Panc1 (cell line): ENCODE measurements around the gene TSTD2.

Source experiments
- POLR2AphosphoS5 ChIP-seq: IDR thresholded peaks from 2 replicates; pipeline ENCODE4 v1.6.1; 2012; ENCODE audit warnings: mild to moderate bottlenecking, low read depth, low read length, moderate library complexity
- TCF7L2 ChIP-seq: IDR thresholded peaks from 2 replicates; pipeline ENCODE4 v1.6.1; 2011; ENCODE audit warnings: mild to moderate bottlenecking, low read depth, low read length, inconsistent platforms
- TF ChIP-seq, protein P1 (sequence below): fragments of 450-650 bp; IDR thresholded peaks from 2 replicates; pipeline ENCODE4 v1.5.1; 2017; ENCODE audit warnings: mild to moderate bottlenecking
- TF ChIP-seq, protein P2 (sequence below), 2 experiments: IDR thresholded peaks; 2 replicates each; pipeline ENCODE4 v1.6.1; 2011 to 2012; ENCODE audit warnings: low read depth in 2 of 2, control low read depth in 1 of 2, low read length in 1 of 2, mild to moderate bottlenecking in 1 of 2, moderate library complexity in 1 of 2; ENCODE audit not compliant: insufficient read depth in 1 of 2

DNA sequence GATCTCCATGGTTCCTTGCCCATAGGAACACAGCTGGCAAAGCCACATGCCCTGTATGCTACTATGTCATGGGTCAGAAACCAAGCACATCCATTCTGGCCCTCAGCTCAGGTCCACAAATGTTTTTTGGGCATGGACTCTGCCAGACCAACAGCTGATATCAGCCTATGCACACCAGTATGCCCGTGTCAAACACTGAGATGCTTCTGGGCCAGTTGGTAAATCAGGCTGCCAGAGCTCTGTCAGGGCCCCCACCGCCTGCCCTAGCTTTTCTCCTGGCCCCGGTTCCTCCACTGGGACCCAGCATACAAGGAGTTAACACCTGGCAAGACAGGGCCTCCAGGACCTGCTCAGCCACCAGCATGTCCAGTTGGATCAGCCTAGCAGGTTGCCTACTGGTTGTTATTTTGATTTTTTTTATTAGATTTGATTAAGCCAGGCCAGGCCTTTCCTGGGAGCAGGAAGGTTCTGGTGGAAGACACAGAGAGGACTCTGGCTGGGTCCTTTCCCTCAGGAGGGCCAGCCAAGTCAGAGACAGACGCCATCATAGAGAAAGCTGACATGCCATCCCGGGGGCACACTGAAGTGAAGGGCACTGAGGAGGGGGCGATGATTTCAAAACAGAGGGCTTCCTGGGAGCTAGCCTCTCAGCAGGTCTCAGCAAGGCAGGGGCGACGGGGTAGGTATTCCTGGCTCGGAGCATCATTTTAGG lies 65.8 kb downstream of the TSTD2 start:
- TF ChIP-seq, protein P1, sequence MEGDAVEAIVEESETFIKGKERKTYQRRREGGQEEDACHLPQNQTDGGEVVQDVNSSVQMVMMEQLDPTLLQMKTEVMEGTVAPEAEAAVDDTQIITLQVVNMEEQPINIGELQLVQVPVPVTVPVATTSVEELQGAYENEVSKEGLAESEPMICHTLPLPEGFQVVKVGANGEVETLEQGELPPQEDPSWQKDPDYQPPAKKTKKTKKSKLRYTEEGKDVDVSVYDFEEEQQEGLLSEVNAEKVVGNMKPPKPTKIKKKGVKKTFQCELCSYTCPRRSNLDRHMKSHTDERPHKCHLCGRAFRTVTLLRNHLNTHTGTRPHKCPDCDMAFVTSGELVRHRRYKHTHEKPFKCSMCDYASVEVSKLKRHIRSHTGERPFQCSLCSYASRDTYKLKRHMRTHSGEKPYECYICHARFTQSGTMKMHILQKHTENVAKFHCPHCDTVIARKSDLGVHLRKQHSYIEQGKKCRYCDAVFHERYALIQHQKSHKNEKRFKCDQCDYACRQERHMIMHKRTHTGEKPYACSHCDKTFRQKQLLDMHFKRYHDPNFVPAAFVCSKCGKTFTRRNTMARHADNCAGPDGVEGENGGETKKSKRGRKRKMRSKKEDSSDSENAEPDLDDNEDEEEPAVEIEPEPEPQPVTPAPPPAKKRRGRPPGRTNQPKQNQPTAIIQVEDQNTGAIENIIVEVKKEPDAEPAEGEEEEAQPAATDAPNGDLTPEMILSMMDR = no peak
- TF ChIP-seq POLR2AphosphoS5 (no peak), TCF7L2 (no peak)
- TF ChIP-seq, protein P2, sequence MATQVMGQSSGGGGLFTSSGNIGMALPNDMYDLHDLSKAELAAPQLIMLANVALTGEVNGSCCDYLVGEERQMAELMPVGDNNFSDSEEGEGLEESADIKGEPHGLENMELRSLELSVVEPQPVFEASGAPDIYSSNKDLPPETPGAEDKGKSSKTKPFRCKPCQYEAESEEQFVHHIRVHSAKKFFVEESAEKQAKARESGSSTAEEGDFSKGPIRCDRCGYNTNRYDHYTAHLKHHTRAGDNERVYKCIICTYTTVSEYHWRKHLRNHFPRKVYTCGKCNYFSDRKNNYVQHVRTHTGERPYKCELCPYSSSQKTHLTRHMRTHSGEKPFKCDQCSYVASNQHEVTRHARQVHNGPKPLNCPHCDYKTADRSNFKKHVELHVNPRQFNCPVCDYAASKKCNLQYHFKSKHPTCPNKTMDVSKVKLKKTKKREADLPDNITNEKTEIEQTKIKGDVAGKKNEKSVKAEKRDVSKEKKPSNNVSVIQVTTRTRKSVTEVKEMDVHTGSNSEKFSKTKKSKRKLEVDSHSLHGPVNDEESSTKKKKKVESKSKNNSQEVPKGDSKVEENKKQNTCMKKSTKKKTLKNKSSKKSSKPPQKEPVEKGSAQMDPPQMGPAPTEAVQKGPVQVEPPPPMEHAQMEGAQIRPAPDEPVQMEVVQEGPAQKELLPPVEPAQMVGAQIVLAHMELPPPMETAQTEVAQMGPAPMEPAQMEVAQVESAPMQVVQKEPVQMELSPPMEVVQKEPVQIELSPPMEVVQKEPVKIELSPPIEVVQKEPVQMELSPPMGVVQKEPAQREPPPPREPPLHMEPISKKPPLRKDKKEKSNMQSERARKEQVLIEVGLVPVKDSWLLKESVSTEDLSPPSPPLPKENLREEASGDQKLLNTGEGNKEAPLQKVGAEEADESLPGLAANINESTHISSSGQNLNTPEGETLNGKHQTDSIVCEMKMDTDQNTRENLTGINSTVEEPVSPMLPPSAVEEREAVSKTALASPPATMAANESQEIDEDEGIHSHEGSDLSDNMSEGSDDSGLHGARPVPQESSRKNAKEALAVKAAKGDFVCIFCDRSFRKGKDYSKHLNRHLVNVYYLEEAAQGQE (IDR thresholded peaks at IDR 0.05; ENCODE audit: insufficient read depth in 1 of 2, low read depth in 2 of 2, low read length in 1 of 2) = no peak
